Astrocyte (in vitro differentiated cells and primary cell): ENCODE results near the gene UPK3BL2. TPM values are rescaled to one million over a fixed set of nuclear protein-coding genes. Genes with fewer than 3 reads are reported as not detected.
"Not testable (repeated sequence)": the region's sequence is repeated elsewhere in the genome, so short reads cannot be mapped to it uniquely, and the experiment has no call there.

ENCODE experiments used
- DNase-seq: peaks from one replicate; pipeline ENCODE4 v3.0.0-alpha.2; 2010; ENCODE audit warnings: low read depth
- FAIRE-seq: peaks from 2 replicates; lab custom pipeline; 2011; peaks lifted over from hg19 to GRCh38; lab: Jason Lieb, UNC
- H2AFZ ChIP-seq: 2 replicates; pipeline ENCODE4 v1.6.0; 2012; ENCODE audit warnings: low read depth, low read length, inconsistent platforms
- H3K27ac ChIP-seq: 2 replicates; pipeline ENCODE4 v1.5.1; 2011; ENCODE audit warnings: low read depth, low read length, inconsistent platforms
- H3K27me3 ChIP-seq: 2 replicates; pipeline ENCODE4 v1.6.0; 2011; ENCODE audit warnings: low read length, inconsistent platforms; ENCODE audit not compliant: insufficient read depth
- H3K36me3 ChIP-seq: 2 replicates; pipeline ENCODE4 v1.5.1; 2011; ENCODE audit warnings: low read length, inconsistent platforms; ENCODE audit not compliant: insufficient read depth
- H3K4me1 ChIP-seq: 2 replicates; pipeline ENCODE4 v1.5.1; 2011; ENCODE audit warnings: low read length, inconsistent platforms; ENCODE audit not compliant: insufficient read depth
- H3K4me2 ChIP-seq: 2 replicates; pipeline ENCODE4 v1.6.0; 2012; ENCODE audit warnings: low read length, inconsistent platforms
- H3K4me3 ChIP-seq: 2 replicates; pipeline ENCODE4 v1.5.1; 2011; ENCODE audit warnings: low read depth, mild to moderate bottlenecking, low read length, inconsistent platforms; ENCODE audit not compliant: insufficient read depth
- H3K79me2 ChIP-seq: 2 replicates; pipeline ENCODE4 v1.6.0; 2012; ENCODE audit warnings: mild to moderate bottlenecking, low read length, inconsistent platforms; ENCODE audit not compliant: insufficient read depth
- H3K9ac ChIP-seq: 2 replicates; pipeline ENCODE4 v1.6.0; 2012; ENCODE audit warnings: mild to moderate bottlenecking, low read length, inconsistent platforms
- H3K9me3 ChIP-seq: 2 replicates; pipeline ENCODE4 v1.5.1; 2012; ENCODE audit warnings: low read depth, mild to moderate bottlenecking, low read length, inconsistent platforms; ENCODE audit not compliant: insufficient read depth
- H4K20me1 ChIP-seq: 2 replicates; pipeline ENCODE4 v1.6.0; 2012; ENCODE audit warnings: low read length, inconsistent platforms; ENCODE audit not compliant: insufficient read depth
- H3K27ac Mint-ChIP-seq: one replicate; pipeline ENCODE4 v1.8.0; 2021; ENCODE audit warnings: mild to moderate bottlenecking, mixed read lengths; ENCODE audit not compliant: unreplicated experiment
- H3K27me3 Mint-ChIP-seq: one replicate; pipeline ENCODE4 v1.8.0; 2021; ENCODE audit warnings: low read depth, mixed read lengths; ENCODE audit not compliant: unreplicated experiment
- H3K36me3 Mint-ChIP-seq: one replicate; pipeline ENCODE4 v1.8.0; 2021; ENCODE audit warnings: low read depth, mixed read lengths; ENCODE audit not compliant: unreplicated experiment
- H3K4me1 Mint-ChIP-seq: one replicate; pipeline ENCODE4 v1.8.0; 2021; ENCODE audit warnings: low read depth, mixed read lengths; ENCODE audit not compliant: unreplicated experiment
- H3K4me3 Mint-ChIP-seq: one replicate; pipeline ENCODE4 v1.8.0; 2021; ENCODE audit warnings: mild to moderate bottlenecking, moderate library complexity, mixed read lengths; ENCODE audit not compliant: unreplicated experiment
- H3K9me3 Mint-ChIP-seq: one replicate; pipeline ENCODE4 v1.8.0; 2021; ENCODE audit warnings: mild to moderate bottlenecking, mixed read lengths; ENCODE audit not compliant: unreplicated experiment
- total RNA-seq: library from RNA; stranded (reverse); gene quantifications from 2 replicates; pipeline ENCODE4 v1.2.1, GENCODE V29; 2021

Gene UPK3BL2
- total RNA-seq, 1 donor from 2014 or later = 3.4 TPM

GRCh38 chr7:102512642-102513221 is 30.8 kb downstream of the UPK3BL2 start:
- H4K20me1 ChIP-seq, H3K27me3 Mint-ChIP-seq, H3K4me1 ChIP-seq, H3K9me3 Mint-ChIP-seq, H3K27me3 ChIP-seq, H3K27ac ChIP-seq, H3K27ac Mint-ChIP-seq, H3K9me3 ChIP-seq, H3K36me3 ChIP-seq, H2AFZ ChIP-seq, H3K79me2 ChIP-seq, H3K4me3 Mint-ChIP-seq, H3K4me3 ChIP-seq, H3K4me1 Mint-ChIP-seq, H3K36me3 Mint-ChIP-seq, FAIRE-seq: not testable (repeated sequence)
- peak; percentile 72 for DNase-seq
- Histone ChIP-seq H3K9ac (peak overlapping the region; percentile 54), H3K4me2 (peak overlapping the region; percentile 74)

GRCh38 chr7:102511860-102512522 is 31.5 kb downstream of the UPK3BL2 start:
- not testable (repeated sequence) for FAIRE-seq, H3K4me3 Mint-ChIP-seq, H3K9me3 Mint-ChIP-seq, H3K9me3 ChIP-seq, H3K4me1 Mint-ChIP-seq, H3K4me3 ChIP-seq, H3K36me3 Mint-ChIP-seq, H4K20me1 ChIP-seq, H3K79me2 ChIP-seq, H3K4me1 ChIP-seq, H3K27ac ChIP-seq, DNase-seq, H3K27ac Mint-ChIP-seq, H2AFZ ChIP-seq, H3K36me3 ChIP-seq, H3K27me3 Mint-ChIP-seq, H3K27me3 ChIP-seq
- H3K4me2 ChIP-seq = peak overlapping the region; percentile 74
- H3K9ac ChIP-seq = peak overlapping the region; percentile 54

GRCh38 chr7:102510575-102510974 is 32.9 kb downstream of the UPK3BL2 start:
- H3K4me1 Mint-ChIP-seq, H3K4me3 Mint-ChIP-seq, H3K4me3 ChIP-seq, H3K27ac Mint-ChIP-seq, H3K27ac ChIP-seq, FAIRE-seq, H3K27me3 Mint-ChIP-seq, H2AFZ ChIP-seq, H3K79me2 ChIP-seq, H3K9me3 Mint-ChIP-seq, H3K9me3 ChIP-seq, H3K36me3 Mint-ChIP-seq, H4K20me1 ChIP-seq, H3K4me2 ChIP-seq, DNase-seq, H3K36me3 ChIP-seq, H3K27me3 ChIP-seq, H3K4me1 ChIP-seq, H3K9ac ChIP-seq: not testable (repeated sequence)

DNA sequence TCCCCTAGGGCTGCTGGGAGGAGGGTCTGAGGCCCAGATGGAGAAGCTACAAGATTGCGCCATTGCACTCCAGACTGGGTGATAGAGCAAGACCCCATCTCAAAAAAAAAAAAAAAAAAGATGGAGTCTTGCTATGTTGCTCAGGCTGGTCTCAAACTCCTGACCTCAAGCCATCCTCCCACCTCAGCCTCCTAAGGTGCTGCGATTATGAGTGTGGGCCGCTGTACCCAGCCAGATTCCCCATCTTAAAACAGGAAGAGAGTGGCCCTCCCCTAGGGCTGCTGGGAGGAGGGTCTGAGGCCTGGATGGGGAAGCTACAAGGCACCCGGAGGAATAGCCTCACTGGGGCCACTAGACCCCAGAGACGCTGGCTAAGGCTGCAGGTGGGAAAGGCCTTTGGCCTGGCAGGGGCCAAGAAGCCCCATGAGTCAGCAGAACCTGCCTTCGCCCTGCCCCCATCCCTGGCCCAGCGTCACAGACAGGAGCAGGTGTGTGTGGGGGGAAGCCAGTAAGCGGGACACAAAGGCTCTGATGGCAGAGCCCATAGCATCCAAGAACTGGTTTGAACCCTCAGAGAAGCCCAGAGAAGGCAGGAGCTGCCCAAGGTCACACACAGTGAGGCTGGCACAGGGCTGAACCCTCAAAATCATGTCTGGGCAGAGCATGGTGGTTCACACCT is 35.9 kb downstream of the UPK3BL2 start:
- H3K4me2 ChIP-seq, FAIRE-seq, H3K9me3 ChIP-seq, H3K4me1 ChIP-seq, H3K36me3 Mint-ChIP-seq, DNase-seq, H2AFZ ChIP-seq, H3K79me2 ChIP-seq, H3K4me3 ChIP-seq, H3K9me3 Mint-ChIP-seq, H3K9ac ChIP-seq, H3K36me3 ChIP-seq, H3K27ac Mint-ChIP-seq, H3K4me1 Mint-ChIP-seq, H3K27me3 ChIP-seq, H3K4me3 Mint-ChIP-seq, H4K20me1 ChIP-seq, H3K27me3 Mint-ChIP-seq, H3K27ac ChIP-seq: not testable (repeated sequence)

DNA sequence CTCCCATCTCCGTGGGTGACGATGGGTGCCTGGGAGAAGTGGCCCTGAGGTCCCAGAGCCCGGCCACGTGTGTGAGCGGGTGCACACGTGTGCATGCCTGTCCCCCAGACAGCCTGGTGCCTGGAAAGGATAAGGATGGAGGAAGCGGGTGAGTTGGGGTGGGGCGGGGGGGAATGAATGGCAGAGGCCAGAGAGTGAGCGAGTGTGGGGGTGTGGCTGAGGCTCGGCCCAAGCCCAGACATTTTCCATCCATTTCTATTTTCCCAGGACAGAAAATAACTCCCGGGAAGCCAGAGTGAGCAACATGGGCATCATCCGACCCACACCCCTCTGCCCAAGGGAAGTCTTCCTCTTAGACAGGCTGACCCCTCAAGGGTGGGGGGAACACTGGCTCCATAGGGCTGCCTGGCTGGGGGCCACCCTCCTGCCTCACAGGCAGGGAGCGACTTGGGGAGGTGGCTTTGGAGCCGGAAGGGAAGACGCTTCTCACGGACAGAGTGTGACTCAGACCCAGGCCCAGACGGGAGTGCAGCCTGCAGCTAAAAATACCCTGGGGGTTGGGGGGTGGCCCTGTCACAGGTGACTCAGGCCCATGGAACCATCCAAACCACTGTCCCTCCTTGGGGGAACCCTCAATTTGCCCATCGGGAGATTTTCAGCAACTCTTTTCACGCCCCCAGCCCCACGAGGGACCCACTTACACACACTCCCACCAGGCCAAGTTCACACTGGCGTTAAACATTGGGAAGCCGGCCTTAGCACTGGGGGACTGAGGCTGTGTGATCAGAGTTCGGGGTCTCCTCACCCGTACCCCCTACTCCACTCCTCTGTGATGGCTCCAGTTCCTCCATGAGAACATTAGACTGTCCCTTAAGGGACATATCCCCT is 38.0 kb downstream of the UPK3BL2 start:
- H3K27ac ChIP-seq = peak overlapping the region; percentile 86
- not testable (repeated sequence) for H3K4me1 Mint-ChIP-seq, H3K4me3 ChIP-seq, H3K36me3 ChIP-seq, H3K9me3 ChIP-seq, H3K27me3 Mint-ChIP-seq, FAIRE-seq, H3K4me1 ChIP-seq, H3K27ac Mint-ChIP-seq, H3K9me3 Mint-ChIP-seq, H3K79me2 ChIP-seq, H3K36me3 Mint-ChIP-seq, H3K27me3 ChIP-seq, H2AFZ ChIP-seq, DNase-seq, H4K20me1 ChIP-seq, H3K4me3 Mint-ChIP-seq
- peak overlapping the region; percentile 67 for H3K9ac ChIP-seq
- peak overlapping the region; percentile 50 for H3K4me2 ChIP-seq
